GM23338 (cell line): Measurements from ENCODE around the gene MGLL. TPM values are rescaled to one million over a fixed set of nuclear protein-coding genes. Genes with fewer than 3 reads are reported as not detected.

Source experiments
- ATAC-seq: fragments of 200-7000 bp; cut with Tn5 transposase; 3 replicates; pipeline ENCODE4 v1.9.1; 2020
- DNase-seq: peaks from one replicate; pipeline ENCODE4 v3.0.0-alpha.2; 2015; ENCODE audit warnings: low spot score
- H2AFZ ChIP-seq: fragments of 200-600 bp; sonication (generic); 2 replicates; pipeline ENCODE4 v1.8.0; 2016; ENCODE audit warnings: antibody characterized with exemption, mild to moderate bottlenecking, moderate library complexity
- H3F3A ChIP-seq: fragments of 200-600 bp; sonication (generic); replicated peaks from 2 replicates; pipeline ENCODE4 v1.8.0; 2017; ENCODE audit warnings: antibody characterized with exemption, mixed run types, low read depth
- H3K27ac ChIP-seq: fragments of 200-600 bp; sonication (generic); 2 replicates; pipeline ENCODE4 v1.6.1; 2016; ENCODE audit warnings: low read depth
- H3K27me3 ChIP-seq: fragments of 200-600 bp; sonication (generic); 2 replicates; pipeline ENCODE4 v1.8.0; 2016; ENCODE audit warnings: mild to moderate bottlenecking, mixed run types, moderate library complexity; ENCODE audit not compliant: insufficient read depth
- H3K36me3 ChIP-seq: fragments of 200-600 bp; sonication (generic); 2 replicates; pipeline ENCODE4 v1.8.0; 2016; ENCODE audit warnings: mild to moderate bottlenecking; ENCODE audit not compliant: insufficient read depth
- H3K4me1 ChIP-seq: fragments of 200-600 bp; sonication (generic); 2 replicates; pipeline ENCODE4 v1.8.0; 2016; ENCODE audit warnings: mild to moderate bottlenecking, moderate library complexity; ENCODE audit not compliant: insufficient read depth
- H3K4me2 ChIP-seq: fragments of 200-600 bp; sonication (generic); 2 replicates; pipeline ENCODE4 v1.7.1; 2017; ENCODE audit warnings: mixed run types
- H3K4me3 ChIP-seq: fragments of 200-600 bp; sonication (generic); 2 replicates; pipeline ENCODE4 v1.6.1; 2016; ENCODE audit warnings: mixed run types
- H3K79me2 ChIP-seq: fragments of 200-600 bp; sonication (generic); replicated peaks from 2 replicates; pipeline ENCODE4 v1.8.0; 2017; ENCODE audit warnings: mild to moderate bottlenecking; ENCODE audit not compliant: insufficient read depth
- H3K9me2 ChIP-seq: fragments of 200-600 bp; sonication (generic); 2 replicates; pipeline ENCODE4 v1.8.0; 2017; ENCODE audit not compliant: insufficient read depth
- H4K20me1 ChIP-seq: fragments of 200-600 bp; sonication (generic); replicated peaks from 2 replicates; pipeline ENCODE4 v1.8.0; 2017; ENCODE audit warnings: mild to moderate bottlenecking; ENCODE audit not compliant: insufficient read depth
- H3K27ac Mint-ChIP-seq: 2 replicates; pipeline ENCODE4 v1.8.0; 2020; ENCODE audit warnings: inconsistent platforms, mild to moderate bottlenecking, moderate library complexity, mixed read lengths
- H3K27me3 Mint-ChIP-seq: 3 replicates; pipeline ENCODE4 v1.8.0; 2022; ENCODE audit warnings: low read depth, mild to moderate bottlenecking, moderate library complexity, mixed read lengths, inconsistent platforms; ENCODE audit not compliant: insufficient read depth, poor library complexity
- H3K36me3 Mint-ChIP-seq: 3 replicates; pipeline ENCODE4 v1.8.0; 2021; ENCODE audit warnings: low read depth, mild to moderate bottlenecking, inconsistent platforms, moderate library complexity, mixed read lengths
- H3K4me1 Mint-ChIP-seq: 3 replicates; pipeline ENCODE4 v1.8.0; 2020; ENCODE audit warnings: mild to moderate bottlenecking, inconsistent platforms, mixed read lengths
- H3K4me3 Mint-ChIP-seq: 3 replicates; pipeline ENCODE4 v1.8.0; 2021; ENCODE audit warnings: moderate library complexity, mild to moderate bottlenecking, inconsistent platforms, mixed read lengths
- H3K9me3 Mint-ChIP-seq: 3 replicates; pipeline ENCODE4 v1.8.0; 2020; ENCODE audit warnings: moderate library complexity, mild to moderate bottlenecking, inconsistent platforms, mixed read lengths
- JUNB ChIP-seq: IDR thresholded peaks from one replicate; pipeline ENCODE4 v1.6.1; 2016; ENCODE audit warnings: antibody characterized with exemption; ENCODE audit not compliant: unreplicated experiment
- REST ChIP-seq: IDR thresholded peaks from one replicate; pipeline ENCODE4 v1.6.1; 2018; ENCODE audit warnings: antibody characterized with exemption; ENCODE audit not compliant: unreplicated experiment
- ZNF114 ChIP-seq: fragments of 250-450 bp; sonication (Bioruptor Pico); IDR thresholded peaks from 2 replicates; pipeline ENCODE4 v1.5.0; 2020; ENCODE audit warnings: mild to moderate bottlenecking, moderate library complexity
- ZNF331 ChIP-seq: fragments of 250-450 bp; sonication (Bioruptor Pico); IDR thresholded peaks from 2 replicates; pipeline ENCODE4 v1.5.0; 2020; ENCODE audit warnings: low read depth, mild to moderate bottlenecking, moderate library complexity
- ZNF462 ChIP-seq: fragments of 250-450 bp; sonication (Bioruptor Pico); IDR thresholded peaks from 2 replicates; pipeline ENCODE4 v1.5.0; 2020; ENCODE audit warnings: mild to moderate bottlenecking, moderate library complexity
- polyA plus RNA-seq: library from polyadenylated mRNA; unstranded; fragments of >200 nt; fragmentation: Nextera tagmentation; extraction: Ambion mirVana; gene quantifications from 2 replicates; pipeline ENCODE4 v1.2.1, GENCODE V29; 2016
- total RNA-seq: library from RNA; depleted of rRNA; stranded (reverse); fragments of >200 nt; shearing (Covaris generic); gene quantifications from 2 replicates; pipeline ENCODE4 v1.2.3, GENCODE V29; 2014

Gene MGLL
- total and polyA plus RNA-seq, 2 experiments from 2014 or later: 0.71 to 0.83 TPM

- TF ChIP-seq ZNF462 (CRISPR knock-in tag): no peak
- no peak for TF ChIP-seq REST
Measured at GRCh38 chr3:127676921-127677351, 145.4 kb downstream of the MGLL start (continued).

GRCh38 chr3:127676456-127676855, 145.9 kb downstream of the MGLL start:
- no peak for ATAC-seq
- Histone ChIP-seq H3K79me2 (no peaks in the 10 kb centered on the region), H3K4me1 (peaks cover 5% of the 10 kb centered on the region; the same call in 1 of the 2 replicates), H3K27ac (no peak overlapping the region), H3K4me3 (no peak overlapping the region), H3F3A (no peaks in the 10 kb centered on the region), H3K4me2 (no peak overlapping the region), H3K27me3 (no peaks in the 10 kb centered on the region), H2AFZ (no peak overlapping the region), H3K9me2 (no peaks in the 10 kb centered on the region), H3K36me3 (no peaks in the 10 kb centered on the region), H4K20me1 (no peaks in the 10 kb centered on the region)
- no peak for DNase-seq
- H3K36me3 Mint-ChIP-seq: no peaks in the 10 kb centered on the region; the same call in 2 of the 3 replicates
- peaks cover 5% of the 10 kb centered on the region; the same call in 2 of the 3 replicates for H3K9me3 Mint-ChIP-seq
- peaks cover 17% of the 10 kb centered on the region for H3K4me1 Mint-ChIP-seq
- H3K27me3 Mint-ChIP-seq: peaks cover 11% of the 10 kb centered on the region
- H3K4me3 Mint-ChIP-seq: no peak overlapping the region
- H3K27ac Mint-ChIP-seq: no peak overlapping the region; the same call in 1 of the 2 replicates
- TF ChIP-seq ZNF114 (no peak), ZNF331 (CRISPR knock-in tag) (no peak), JUNB (no peak), ZNF462 (CRISPR knock-in tag) (no peak)
